Activated CD8-positive, alpha-beta T cell treated with anti-CD3 and anti-CD28 coated beads for 36 hours (primary cell): ENCODE data around the gene SHISAL2A. TPM values are rescaled to one million over a fixed set of nuclear protein-coding genes. Genes with fewer than 3 reads are reported as not detected.

Source experiments
- ATAC-seq: fragments of 200-7000 bp; cut with Tn5 transposase; one replicate; pipeline ENCODE4 v1.10.0; 2021; ENCODE audit warnings: mild to moderate bottlenecking, moderate library complexity
- CTCF ChIA-PET: fragments of 350-600 bp; sonication (Branson Sonifier 250); formaldehyde crosslinking; loops from one replicate; lab custom pipeline; 2021; ENCODE audit warnings: antibody characterized with exemption; lab: Charles Lee
- POLR2A ChIA-PET: fragments of 350-600 bp; sonication (Branson Sonifier 250); formaldehyde crosslinking; loops from one replicate; lab custom pipeline; 2021; ENCODE audit warnings: antibody characterized with exemption; lab: Charles Lee
- DNase-seq: peaks from one replicate; pipeline ENCODE4 v3.0.0-alpha.2; 2020
- H3K27ac Mint-ChIP-seq: one replicate; pipeline ENCODE4 v1.8.0; 2021; ENCODE audit warnings: mild to moderate bottlenecking, mixed read lengths
- H3K27me3 Mint-ChIP-seq: one replicate; pipeline ENCODE4 v1.8.0; 2021; ENCODE audit warnings: mixed read lengths
- H3K36me3 Mint-ChIP-seq: one replicate; pipeline ENCODE4 v1.8.0; 2021; ENCODE audit warnings: low read depth, mixed read lengths
- H3K4me1 Mint-ChIP-seq: one replicate; pipeline ENCODE4 v1.8.0; 2021; ENCODE audit warnings: low read depth, mixed read lengths
- H3K4me3 Mint-ChIP-seq: one replicate; pipeline ENCODE4 v1.8.0; 2021; ENCODE audit warnings: mild to moderate bottlenecking, moderate library complexity, mixed read lengths
- H3K9me3 Mint-ChIP-seq: one replicate; pipeline ENCODE4 v1.8.0; 2021; ENCODE audit warnings: mixed read lengths
- CTCF ChIP-seq: fragments of 200-600 bp; IDR thresholded peaks from one replicate; pipeline ENCODE4 v1.8.0; 2022; ENCODE audit warnings: antibody characterized with exemption, mild to moderate bottlenecking
- intact Hi-C: fragments of 100-400 bp; cut with micrococcal nuclease; formaldehyde crosslinking; loops from one replicate; pipeline ENCODE4 v1.10.0; 2022
- total RNA-seq, 2 experiments: library from RNA; stranded (reverse); gene quantifications; one replicate each; pipeline ENCODE4 v1.2.3, GENCODE V29; 2021

Gene SHISAL2A
- total RNA-seq, 2 experiments from 2014 or later = 14.6 to 16.2 TPM

- no peaks in the 10 kb centered on the region for H3K9me3 Mint-ChIP-seq
- ChIA-PET CTCF (interaction anchor here (1.0 to 1.1 kb wide), 2 partner anchors 8 to 31 kb away, joined by 3 to 4 read pairs; no protein-coding TSS in a partner anchor), POLR2A (interaction anchor here (0.8 to 1.9 kb wide), 8 partner anchors 19 to 257 kb away, joined by 3 to 8 read pairs (median 4); partner anchors contain the start of genes SHISAL2A and TUT4)
- ATAC-seq = peak; percentile 14
- intact Hi-C loops = loop anchor here (10.0 kb wide), 1 partner anchor 255 kb away; the partner anchor contains the start of genes ORC1 and PRPF38A
- H3K4me1 Mint-ChIP-seq = peaks cover 34% of the 10 kb centered on the region
- no peaks in the 10 kb centered on the region for H3K27me3 Mint-ChIP-seq
- peak overlapping the region; percentile 91 for H3K27ac Mint-ChIP-seq
- H3K36me3 Mint-ChIP-seq = no peaks in the 10 kb centered on the region
- H3K4me3 Mint-ChIP-seq = peak overlapping the region; percentile 3
- DNase-seq = peak; percentile 34
- TF ChIP-seq CTCF = no peak
Measured at GRCh38 chr1:52659851-52660596, 27.1 kb downstream of the SHISAL2A start.

- H3K27me3 Mint-ChIP-seq = no peaks in the 10 kb centered on the region
Measured at GRCh38 chr1:52660807-52661206, 27.8 kb downstream of the SHISAL2A start.

GRCh38 chr1:52662645-52663313 is 29.8 kb downstream of the SHISAL2A start:
- no peak for ATAC-seq
- no peak overlapping the region for H3K27ac Mint-ChIP-seq
- CTCF ChIA-PET = no interaction called here

More at GRCh38 chr1:52660807-52661206, 27.8 kb downstream of the SHISAL2A start:
- ATAC-seq (no peak), DNase-seq (no peak)
- intact Hi-C loops = no loop called here
- ChIA-PET CTCF (interaction anchor here (1.0 kb wide), 1 partner anchor 9 kb away, joined by 3 read pairs; no protein-coding TSS in a partner anchor), POLR2A (interaction anchor here (0.8 to 1.6 kb wide), 3 partner anchors 22 to 257 kb away, joined by 3 to 5 read pairs (median 3); no protein-coding TSS in a partner anchor)
- Mint-ChIP-seq H3K4me3 (no peak overlapping the region), H3K27ac (peak overlapping the region; percentile 10), H3K4me1 (peaks cover 28% of the 10 kb centered on the region), H3K9me3 (no peaks in the 10 kb centered on the region), H3K36me3 (no peaks in the 10 kb centered on the region)
- no peak for TF ChIP-seq CTCF

GRCh38 chr1:52663716-52664115 is 30.7 kb downstream of the SHISAL2A start:
- intact Hi-C loops = no loop called here
- no peak overlapping the region for H3K4me3 Mint-ChIP-seq
- TF ChIP-seq CTCF = no peak
- no peaks in the 10 kb centered on the region for H3K27me3 Mint-ChIP-seq
- POLR2A ChIA-PET = interaction anchor here (1.7 kb wide), 1 partner anchor 31 kb away, joined by 4 read pairs; the partner anchor contains the start of gene SHISAL2A
- H3K27ac Mint-ChIP-seq = no peak overlapping the region
- no peaks in the 10 kb centered on the region for H3K36me3 Mint-ChIP-seq
- H3K9me3 Mint-ChIP-seq = no peaks in the 10 kb centered on the region
- CTCF ChIA-PET = no interaction called here
- DNase-seq (no peak), ATAC-seq (no peak)
- peaks cover 23% of the 10 kb centered on the region for H3K4me1 Mint-ChIP-seq

More at GRCh38 chr1:52662645-52663313, 29.8 kb downstream of the SHISAL2A start:
- H3K27me3 Mint-ChIP-seq = no peaks in the 10 kb centered on the region
- POLR2A ChIA-PET = interaction anchor here (1.7 kb wide), 1 partner anchor 30 kb away, joined by 4 read pairs; the partner anchor contains the start of gene SHISAL2A
- intact Hi-C loops = no loop called here
- DNase-seq = no peak
- TF ChIP-seq CTCF = no peak
- no peak overlapping the region for H3K4me3 Mint-ChIP-seq
- no peaks in the 10 kb centered on the region for H3K36me3 Mint-ChIP-seq
- peaks cover 26% of the 10 kb centered on the region for H3K4me1 Mint-ChIP-seq
- H3K9me3 Mint-ChIP-seq = no peaks in the 10 kb centered on the region
